Measurements from ENCODE around the gene DNAJB14. TPM values are rescaled to one million over a fixed set of nuclear protein-coding genes. Genes with fewer than 3 reads are reported as not detected.

DNAJB14 gene
- total RNA-seq, result 53.9 and 72.9 TPM in 2 replicates

GRCh38 chr4:99946356-99947189, at the start of gene DNAJB14:
DNAJB14 (minus strand) TSS chr4:99946618; CDS start chr4:99946571, 47 bp downstream.

DNA sequence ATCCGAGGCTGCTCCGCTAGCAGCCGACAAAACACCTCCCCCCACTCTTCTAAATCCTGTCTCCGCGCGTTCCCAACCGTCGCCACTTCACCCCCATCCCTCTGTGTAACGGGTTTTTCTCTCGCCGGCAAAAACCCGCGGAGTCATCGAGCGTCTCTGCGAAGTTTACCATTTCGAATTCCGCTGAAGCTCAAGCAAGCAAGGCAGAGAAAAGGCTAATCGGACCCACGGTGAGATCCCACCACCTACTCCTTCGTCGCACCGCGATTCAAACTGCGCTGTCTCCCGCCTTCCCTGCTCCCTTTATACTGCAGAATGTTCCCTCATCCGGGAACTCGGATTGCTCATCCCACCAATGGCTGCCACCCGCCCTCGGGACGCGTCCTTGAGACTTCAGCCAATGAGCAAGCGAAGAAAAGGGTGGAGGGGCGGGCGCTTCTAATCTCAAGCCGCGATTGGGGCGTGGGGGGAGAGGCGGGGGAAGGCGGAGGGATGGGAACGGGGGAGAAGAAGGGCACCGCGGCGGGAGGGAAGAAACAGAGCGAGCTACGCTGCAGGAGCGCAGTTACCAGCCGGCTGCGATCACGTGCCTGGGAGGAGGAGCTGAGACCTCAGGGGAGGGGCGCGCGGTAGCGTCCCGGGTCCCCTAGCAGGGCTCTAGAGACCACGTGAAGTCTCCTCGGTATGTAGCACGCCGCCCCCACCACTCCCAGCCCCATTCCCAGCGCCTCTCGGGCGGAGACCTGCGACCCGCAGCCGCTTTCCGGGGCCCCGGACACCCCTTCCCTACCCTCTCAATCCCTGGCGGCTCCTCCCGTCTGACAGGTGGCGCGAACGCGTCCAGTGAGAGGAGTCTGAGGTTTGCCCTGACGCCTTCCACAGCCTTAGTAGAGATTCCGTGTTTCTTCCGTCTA, 3.8 kb upstream of the DNAJB14 start, which contains the start of gene H2AZ1:
Gene H2AZ1, minus strand, starts transcription at position 277 of the 914 bp plus-strand sequence. Its CDS starts 105 bp downstream, at position 172.

DNA sequence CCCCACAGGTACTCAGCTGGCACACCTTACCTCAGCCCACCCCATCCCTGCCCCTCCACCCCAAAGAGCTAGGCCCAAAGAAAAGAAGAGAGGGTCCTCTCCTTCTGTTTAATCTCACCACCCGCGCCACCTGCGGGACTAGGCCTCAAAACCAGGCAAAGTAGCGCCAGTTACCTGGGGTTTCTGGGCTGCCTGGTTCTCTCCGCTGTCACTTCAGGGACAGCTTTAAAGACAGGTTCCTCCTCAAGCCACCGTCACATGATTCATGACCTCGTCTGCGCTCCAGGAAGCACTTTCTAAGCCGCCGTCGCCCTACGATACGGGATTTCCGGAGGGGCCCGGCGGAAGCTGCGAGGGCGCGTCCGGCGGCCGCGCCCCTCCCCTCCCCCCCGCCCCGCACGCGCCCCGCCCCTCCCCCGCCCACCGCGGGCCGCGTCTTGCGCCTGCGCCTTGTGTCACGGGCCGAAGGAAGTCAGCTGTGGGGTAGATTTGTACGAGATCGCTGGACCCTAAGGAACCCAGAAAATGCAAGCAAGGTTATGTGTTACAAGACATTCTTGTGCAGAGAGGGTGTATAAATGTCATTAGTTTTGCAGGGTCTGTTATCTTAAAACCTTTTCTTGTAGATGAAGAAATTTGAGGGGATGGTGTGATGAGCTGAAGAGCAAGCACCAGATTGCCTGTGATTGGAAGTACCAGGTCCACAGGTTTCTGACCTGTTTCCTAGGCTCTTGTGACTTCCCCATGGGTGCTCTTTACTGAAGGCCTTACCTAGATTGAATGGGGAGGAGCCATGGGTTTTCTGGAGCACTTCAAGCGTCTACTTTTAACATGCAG, 52.0 kb downstream of the DNAJB14 start, which contains the start of gene LAMTOR3:
Gene LAMTOR3, minus strand, starts transcription at position 267 of the 837 bp plus-strand sequence. CDS start 464 bp downstream, outside the sequence.

Other genes starting within 250 kb of the DNAJB14 start
- gene DAPP1, start 129.8 kb downstream of the DNAJB14 start, total RNA-seq, result 0.09 TPM in 1 of 2 replicates, not detected in the other
- gene LAMTOR3, start 52.2 kb downstream of the DNAJB14 start, total RNA-seq, result 20.2 and 20.6 TPM in 2 replicates
- 319 and 537 TPM in 2 replicates for gene H2AZ1, start 3.7 kb upstream of the DNAJB14 start, total RNA-seq
- 1.4 and 5.4 TPM in 2 replicates for gene DDIT4L, start 243.8 kb upstream of the DNAJB14 start, total RNA-seq

Measured in endothelial cell of coronary artery (primary cell).